MM.1S (cell line): ENCODE measurements around the gene SUPT3H.

Experiments used
- DNase-seq: peaks from one replicate; pipeline ENCODE4 v3.0.0-alpha.2; 2015
- H2AFZ ChIP-seq: fragments of 300-600 bp; sonication (generic); 2 replicates; pipeline ENCODE4 v1.6.0; 2016; ENCODE audit warnings: antibody characterized with exemption, low read length
- H3F3A ChIP-seq: fragments of 300-600 bp; sonication (generic); 2 replicates; pipeline ENCODE4 v1.6.1; 2016; ENCODE audit warnings: mild to moderate bottlenecking, antibody characterized with exemption, low read length, moderate library complexity, mixed read lengths; ENCODE audit not compliant: insufficient read depth
- H3K27ac ChIP-seq: fragments of 300-600 bp; sonication (generic); 2 replicates; pipeline ENCODE4 v1.5.1; 2016; ENCODE audit warnings: mild to moderate bottlenecking, low read length
- H3K27me3 ChIP-seq: fragments of 300-600 bp; sonication (generic); replicated peaks from 2 replicates; pipeline ENCODE4 v1.6.0; 2016; ENCODE audit warnings: low read length; ENCODE audit not compliant: insufficient read depth
- H3K36me3 ChIP-seq: fragments of 300-600 bp; sonication (generic); replicated peaks from 2 replicates; pipeline ENCODE4 v1.6.1; 2016; ENCODE audit warnings: mild to moderate bottlenecking, low read length, mixed read lengths; ENCODE audit not compliant: insufficient read depth
- H3K4me1 ChIP-seq: fragments of 300-600 bp; sonication (generic); 2 replicates; pipeline ENCODE4 v1.6.1; 2016; ENCODE audit warnings: low read length, mixed read lengths
- H3K4me2 ChIP-seq: fragments of 300-600 bp; sonication (generic); 2 replicates; pipeline ENCODE4 v1.6.0; 2016; ENCODE audit warnings: low read depth, low read length
- H3K4me3 ChIP-seq: fragments of 300-600 bp; sonication (generic); 2 replicates; pipeline ENCODE4 v1.5.1; 2016; ENCODE audit warnings: low read length, mixed read lengths
- H3K79me2 ChIP-seq: fragments of 300-600 bp; sonication (generic); 2 replicates; pipeline ENCODE4 v1.6.1; 2016; ENCODE audit warnings: mixed run types, low read length, mixed read lengths
- H3K9ac ChIP-seq: fragments of 300-600 bp; sonication (generic); 2 replicates; pipeline ENCODE4 v1.6.1; 2016; ENCODE audit warnings: low read length, mixed read lengths
- H3K9me2 ChIP-seq: fragments of 300-600 bp; sonication (generic); replicated peaks from 2 replicates; pipeline ENCODE4 v1.6.1; 2016; ENCODE audit warnings: mild to moderate bottlenecking, low read length, mixed read lengths; ENCODE audit not compliant: insufficient read depth
- H3K9me3 ChIP-seq: fragments of 300-600 bp; sonication (generic); replicated peaks from 2 replicates; pipeline ENCODE4 v1.6.1; 2016; ENCODE audit warnings: mild to moderate bottlenecking, low read length, mixed read lengths; ENCODE audit not compliant: insufficient read depth
- H4K20me1 ChIP-seq: fragments of 300-600 bp; sonication (generic); 2 replicates; pipeline ENCODE4 v1.6.1; 2016; ENCODE audit warnings: mild to moderate bottlenecking, low read length, moderate library complexity, mixed read lengths; ENCODE audit not compliant: insufficient read depth
- EZH2 ChIP-seq: fragments of 300-600 bp; sonication (generic); optimal IDR thresholded peaks from 2 replicates; pipeline ENCODE3; 2017; ENCODE audit warnings: low read depth, mild to moderate bottlenecking, antibody characterized with exemption, low read length, mixed read lengths
- EZH2phosphoT487 ChIP-seq: fragments of 300-600 bp; sonication (generic); IDR thresholded peaks from 2 replicates; pipeline ENCODE4 v1.6.1; 2018; ENCODE audit warnings: antibody characterized with exemption, low read length
- TF ChIP-seq, protein P1 (sequence below): fragments of 300-600 bp; sonication (generic); IDR thresholded peaks from 2 replicates; pipeline ENCODE4 v1.5.1; 2016; ENCODE audit warnings: antibody characterized with exemption, low read length, mixed read lengths

The SUPT3H gene

DNA sequence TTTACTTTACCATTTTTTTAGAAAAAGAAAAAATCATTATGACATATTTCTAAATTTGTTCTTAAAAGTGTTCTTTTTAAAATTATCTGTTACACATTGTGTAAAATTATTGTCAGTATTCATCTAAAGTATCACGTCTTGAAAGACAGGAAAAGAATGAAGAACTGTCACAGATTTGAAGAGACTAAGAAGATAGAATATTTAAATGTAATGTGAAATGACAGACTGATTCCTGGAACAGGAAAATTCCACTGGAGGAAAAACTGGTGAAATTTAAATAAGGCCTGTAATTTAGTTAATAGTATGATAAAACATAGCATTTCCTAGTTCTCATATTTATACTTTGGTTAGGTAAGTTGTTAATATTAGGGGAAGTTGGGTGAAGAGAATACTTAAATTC lies 102.4 kb downstream of the SUPT3H start:
- no peaks in the 10 kb centered on the region for H3K79me2 ChIP-seq
- H3K9ac ChIP-seq = no peak overlapping the region
- H4K20me1 ChIP-seq = no peaks in the 10 kb centered on the region
- TF ChIP-seq, protein P1, sequence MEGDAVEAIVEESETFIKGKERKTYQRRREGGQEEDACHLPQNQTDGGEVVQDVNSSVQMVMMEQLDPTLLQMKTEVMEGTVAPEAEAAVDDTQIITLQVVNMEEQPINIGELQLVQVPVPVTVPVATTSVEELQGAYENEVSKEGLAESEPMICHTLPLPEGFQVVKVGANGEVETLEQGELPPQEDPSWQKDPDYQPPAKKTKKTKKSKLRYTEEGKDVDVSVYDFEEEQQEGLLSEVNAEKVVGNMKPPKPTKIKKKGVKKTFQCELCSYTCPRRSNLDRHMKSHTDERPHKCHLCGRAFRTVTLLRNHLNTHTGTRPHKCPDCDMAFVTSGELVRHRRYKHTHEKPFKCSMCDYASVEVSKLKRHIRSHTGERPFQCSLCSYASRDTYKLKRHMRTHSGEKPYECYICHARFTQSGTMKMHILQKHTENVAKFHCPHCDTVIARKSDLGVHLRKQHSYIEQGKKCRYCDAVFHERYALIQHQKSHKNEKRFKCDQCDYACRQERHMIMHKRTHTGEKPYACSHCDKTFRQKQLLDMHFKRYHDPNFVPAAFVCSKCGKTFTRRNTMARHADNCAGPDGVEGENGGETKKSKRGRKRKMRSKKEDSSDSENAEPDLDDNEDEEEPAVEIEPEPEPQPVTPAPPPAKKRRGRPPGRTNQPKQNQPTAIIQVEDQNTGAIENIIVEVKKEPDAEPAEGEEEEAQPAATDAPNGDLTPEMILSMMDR = no peak
- TF ChIP-seq EZH2phosphoT487 = no peak
- TF ChIP-seq EZH2 = no peak
- no peaks in the 10 kb centered on the region for H3K9me2 ChIP-seq
- H3K4me1 ChIP-seq = no peaks in the 10 kb centered on the region
- H2AFZ ChIP-seq = no peak overlapping the region
- H3K36me3 ChIP-seq = no peaks in the 10 kb centered on the region
- no peaks in the 10 kb centered on the region for H3K9me3 ChIP-seq
- H3K4me3 ChIP-seq = no peak overlapping the region
- DNase-seq = no peak
- no peaks in the 10 kb centered on the region for H3F3A ChIP-seq
- no peak overlapping the region for H3K27ac ChIP-seq
- H3K4me2 ChIP-seq = no peak overlapping the region
- no peaks in the 10 kb centered on the region for H3K27me3 ChIP-seq

DNA sequence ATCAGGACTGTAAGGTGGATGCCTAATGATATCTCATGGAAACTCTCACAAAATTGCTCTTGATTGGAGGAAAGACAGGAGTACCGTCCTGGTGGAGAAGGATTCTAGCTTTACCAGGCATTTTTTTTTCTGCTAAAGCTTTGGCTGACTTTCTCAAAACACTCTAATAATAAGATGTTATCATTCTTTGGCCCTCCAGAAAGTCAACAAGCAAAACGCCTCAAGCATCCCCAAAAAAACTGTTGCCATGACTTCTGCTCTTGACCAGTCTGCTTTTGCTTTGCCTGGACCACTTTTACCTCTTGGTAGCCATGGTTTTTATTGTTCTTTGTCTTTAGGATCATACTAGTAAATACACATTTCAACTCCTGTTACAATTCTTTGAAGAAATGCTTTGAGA lies 105.1 kb downstream of the SUPT3H start:
- H4K20me1 ChIP-seq = no peaks in the 10 kb centered on the region
- no peak for DNase-seq

DNA sequence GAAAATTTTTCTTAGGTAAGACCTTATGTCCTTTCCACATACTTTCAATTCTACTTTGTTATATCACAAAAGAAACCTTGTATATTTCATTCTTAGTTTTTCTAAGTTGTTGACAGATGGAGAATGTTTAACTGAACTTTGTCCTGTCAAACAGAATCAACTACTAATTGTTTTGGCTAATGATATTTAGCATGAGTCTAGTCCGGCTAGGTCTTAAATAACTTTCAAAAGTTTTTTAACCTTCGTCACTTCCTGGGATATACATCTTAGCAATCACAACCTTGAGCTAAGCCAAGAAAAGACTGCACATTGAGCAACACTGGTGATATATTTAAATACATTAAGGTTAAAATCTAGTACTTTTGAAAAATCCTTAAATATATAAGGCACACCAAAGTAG lies 112.5 kb downstream of the SUPT3H start:
- DNase-seq = no peak
- H3K4me3 ChIP-seq = no peak overlapping the region
- no peaks in the 10 kb centered on the region for H3K9me3 ChIP-seq
- H3K9ac ChIP-seq = no peak overlapping the region
- no peaks in the 10 kb centered on the region for H4K20me1 ChIP-seq
- H3K27me3 ChIP-seq = no peaks in the 10 kb centered on the region
- H2AFZ ChIP-seq = no peak overlapping the region
- H3F3A ChIP-seq = no peaks in the 10 kb centered on the region
- TF ChIP-seq EZH2 (no peak), EZH2phosphoT487 (no peak)
- TF ChIP-seq, protein P1 = no peak
- no peaks in the 10 kb centered on the region for H3K79me2 ChIP-seq
- H3K27ac ChIP-seq = no peak overlapping the region
- H3K4me1 ChIP-seq = no peaks in the 10 kb centered on the region
- no peak overlapping the region for H3K4me2 ChIP-seq
- no peaks in the 10 kb centered on the region for H3K9me2 ChIP-seq
- H3K36me3 ChIP-seq = no peaks in the 10 kb centered on the region

More for the DNA sequence above, 105.1 kb downstream of the SUPT3H start:
- Histone ChIP-seq H3K4me2 (no peak overlapping the region), H3K27ac (no peak overlapping the region), H3K4me3 (no peak overlapping the region), H3F3A (no peaks in the 10 kb centered on the region), H3K27me3 (no peaks in the 10 kb centered on the region), H3K9me2 (no peaks in the 10 kb centered on the region), H3K9ac (no peak overlapping the region), H3K9me3 (no peaks in the 10 kb centered on the region), H3K4me1 (no peaks in the 10 kb centered on the region), H2AFZ (no peak overlapping the region), H3K36me3 (no peaks in the 10 kb centered on the region), H3K79me2 (no peaks in the 10 kb centered on the region)
- TF ChIP-seq EZH2 (no peak), EZH2phosphoT487 (no peak)
- TF ChIP-seq, protein P1 = no peak

DNA sequence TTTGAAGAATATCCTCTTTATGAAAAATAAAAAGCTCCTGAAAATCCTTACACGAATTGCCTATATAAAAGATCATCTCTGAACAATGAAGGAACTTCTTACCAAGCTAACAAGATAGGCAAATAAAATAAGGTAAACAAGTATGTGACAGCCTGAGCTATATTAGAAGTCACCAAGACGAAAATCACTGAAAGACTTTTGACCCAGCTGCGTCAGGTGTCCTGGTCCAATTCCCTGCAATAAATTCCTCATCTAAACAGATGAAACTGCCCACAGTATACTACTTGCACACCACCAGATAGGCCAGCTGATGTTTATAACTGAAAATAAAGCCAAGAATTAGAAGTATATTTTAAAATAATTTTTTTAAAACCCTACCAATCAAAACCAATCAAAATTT lies 117.0 kb downstream of the SUPT3H start:
- no peak overlapping the region for H3K4me2 ChIP-seq
- H3K9me2 ChIP-seq = no peaks in the 10 kb centered on the region
- H3K9me3 ChIP-seq = no peaks in the 10 kb centered on the region

More for the DNA sequence above, 117.0 kb downstream of the SUPT3H start:
- no peak overlapping the region for H3K4me3 ChIP-seq
- no peak overlapping the region for H3K9ac ChIP-seq
- no peak overlapping the region for H3K27ac ChIP-seq
- no peaks in the 10 kb centered on the region for H3K27me3 ChIP-seq
- DNase-seq = no peak
- H4K20me1 ChIP-seq = no peaks in the 10 kb centered on the region
- H3K79me2 ChIP-seq = no peaks in the 10 kb centered on the region
- H3K36me3 ChIP-seq = no peaks in the 10 kb centered on the region
- H3F3A ChIP-seq = no peaks in the 10 kb centered on the region
- H2AFZ ChIP-seq = no peak overlapping the region
- no peak for TF ChIP-seq EZH2
- no peaks in the 10 kb centered on the region for H3K4me1 ChIP-seq
